Mucosa of descending colon (tissue), 3 donors: ENCODE data around the gene FMOD. TPM values are rescaled to one million over a fixed set of nuclear protein-coding genes. Genes with fewer than 3 reads are reported as not detected.

ENCODE experiments used
- ATAC-seq: fragments of 200-7000 bp; cut with Tn5 transposase; one replicate; pipeline ENCODE4 v1.9.1; 2020; ENCODE audit warnings: mild to moderate bottlenecking, moderate library complexity
- DNase-seq, 3 donors: peaks; one replicate each; pipeline ENCODE4 v3.0.0-alpha.2; 2020
- H3K36me3 ChIP-seq: fragments of 200-600 bp; one replicate; pipeline ENCODE4 v1.8.0; 2021; ENCODE audit warnings: low read depth, mild to moderate bottlenecking
- H3K4me1 ChIP-seq: fragments of 200-600 bp; one replicate; pipeline ENCODE4 v1.8.0; 2021; ENCODE audit warnings: low read depth, mild to moderate bottlenecking
- H3K4me3 ChIP-seq: fragments of 200-600 bp; one replicate; pipeline ENCODE4 v1.8.0; 2021; ENCODE audit warnings: mild to moderate bottlenecking
- H3K9me3 ChIP-seq: fragments of 200-600 bp; one replicate; pipeline ENCODE4 v1.8.0; 2021; ENCODE audit warnings: mild to moderate bottlenecking
- intact Hi-C, 2 donors: fragments of 100-400 bp; cut with DNase I in 1 of 2; cut with micrococcal nuclease in 1 of 2; formaldehyde crosslinking; loops; one replicate each; pipeline versions ENCODE4 v1.11.0 to v1.11.1; 2022; cut with DNase I, micrococcal nuclease
- total RNA-seq, 3 donors: library from RNA; stranded (reverse); fragmentation: NEBNext Ultra II Directional in 2 of 3; extraction: Animal tissue kit (Norgen Biotek cat#: 25700) in 2 of 3; gene quantifications; one replicate each; pipeline versions ENCODE4 v1.2.1 to v1.2.4, GENCODE V29; 2021 to 2023
- TF ChIP-seq, protein P1 (sequence below): fragments of 200-600 bp; IDR thresholded peaks from one replicate; pipeline ENCODE4 v1.8.0; 2022; ENCODE audit warnings: antibody characterized with exemption, mild to moderate bottlenecking
- donor health status: DM: no; HTN: no; CAD: no; lungs with moderate emphysema.
- donor health status: DM: no; HTN: no; CAD: no.
- donor health status: DM: no; HTN: yes; CAD: no.

Gene FMOD
- total RNA-seq, 3 donors from 2014 or later = 26.6 to 45.7 (median 33.3) TPM

DNA sequence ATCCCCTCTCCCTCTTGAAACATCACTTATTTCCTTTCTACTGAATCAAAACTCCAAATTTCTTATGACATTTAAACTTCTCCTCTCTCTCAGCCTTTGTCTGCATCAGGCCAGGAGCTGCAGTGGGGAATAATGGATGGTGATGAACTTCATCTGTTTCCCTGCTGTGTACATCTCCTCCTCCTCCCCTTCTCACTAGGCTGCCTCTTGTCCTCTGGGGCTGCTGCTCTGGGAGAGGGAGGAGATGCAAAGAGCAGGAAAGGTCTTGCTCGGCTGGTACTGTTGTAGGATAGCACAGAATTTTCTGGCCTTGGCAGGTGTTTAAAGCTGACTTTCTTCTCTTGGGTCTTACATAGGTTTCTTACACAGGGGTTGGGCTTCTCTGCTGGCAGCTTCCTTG lies 31.1 kb upstream of the FMOD start:
- Histone ChIP-seq H3K36me3 (no peaks in the 10 kb centered on the region), H3K4me3 (no peak overlapping the region), H3K9me3 (no peaks in the 10 kb centered on the region), H3K4me1 (peaks cover 2% of the 10 kb centered on the region)
- DNase-seq (no peak), ATAC-seq (no peak)
- intact Hi-C loops = no loop called here
- TF ChIP-seq, protein P1, sequence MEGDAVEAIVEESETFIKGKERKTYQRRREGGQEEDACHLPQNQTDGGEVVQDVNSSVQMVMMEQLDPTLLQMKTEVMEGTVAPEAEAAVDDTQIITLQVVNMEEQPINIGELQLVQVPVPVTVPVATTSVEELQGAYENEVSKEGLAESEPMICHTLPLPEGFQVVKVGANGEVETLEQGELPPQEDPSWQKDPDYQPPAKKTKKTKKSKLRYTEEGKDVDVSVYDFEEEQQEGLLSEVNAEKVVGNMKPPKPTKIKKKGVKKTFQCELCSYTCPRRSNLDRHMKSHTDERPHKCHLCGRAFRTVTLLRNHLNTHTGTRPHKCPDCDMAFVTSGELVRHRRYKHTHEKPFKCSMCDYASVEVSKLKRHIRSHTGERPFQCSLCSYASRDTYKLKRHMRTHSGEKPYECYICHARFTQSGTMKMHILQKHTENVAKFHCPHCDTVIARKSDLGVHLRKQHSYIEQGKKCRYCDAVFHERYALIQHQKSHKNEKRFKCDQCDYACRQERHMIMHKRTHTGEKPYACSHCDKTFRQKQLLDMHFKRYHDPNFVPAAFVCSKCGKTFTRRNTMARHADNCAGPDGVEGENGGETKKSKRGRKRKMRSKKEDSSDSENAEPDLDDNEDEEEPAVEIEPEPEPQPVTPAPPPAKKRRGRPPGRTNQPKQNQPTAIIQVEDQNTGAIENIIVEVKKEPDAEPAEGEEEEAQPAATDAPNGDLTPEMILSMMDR = no peak

DNA sequence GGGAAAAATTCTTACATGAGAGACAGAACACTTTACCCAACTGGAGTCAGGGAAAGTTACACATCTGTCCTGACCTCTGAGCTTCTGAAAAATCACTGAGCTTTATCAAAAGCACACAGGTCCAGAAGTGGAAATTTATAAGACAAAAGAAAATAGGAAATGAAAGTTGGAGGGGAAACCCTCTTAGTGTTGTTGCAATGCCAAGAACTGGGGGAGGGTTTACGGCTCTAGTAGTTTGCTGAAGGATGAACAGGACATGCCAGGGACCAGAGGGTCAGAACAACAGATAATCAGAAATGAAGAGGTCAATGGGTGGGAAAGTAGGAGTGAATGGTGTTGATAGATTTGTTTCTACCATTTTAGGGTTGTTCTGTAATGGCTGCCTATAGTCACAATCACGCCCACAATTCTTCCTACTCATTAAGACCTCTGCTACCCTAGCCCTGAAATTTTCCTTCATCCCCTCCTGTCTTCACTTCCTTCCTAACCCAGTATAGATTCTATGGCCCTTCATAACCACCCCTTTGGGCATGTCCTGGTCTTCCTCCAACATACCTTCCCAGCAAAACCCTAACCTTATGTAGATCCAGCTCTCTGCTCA lies 30.3 kb upstream of the FMOD start:
- H3K36me3 ChIP-seq = no peaks in the 10 kb centered on the region
- DNase-seq (no peak), ATAC-seq (peak; percentile 34)
- intact Hi-C loops = no loop called here
- H3K9me3 ChIP-seq = no peaks in the 10 kb centered on the region
- TF ChIP-seq, protein P1 = no peak
- H3K4me1 ChIP-seq = peaks cover 2% of the 10 kb centered on the region
- H3K4me3 ChIP-seq = no peak overlapping the region

DNA sequence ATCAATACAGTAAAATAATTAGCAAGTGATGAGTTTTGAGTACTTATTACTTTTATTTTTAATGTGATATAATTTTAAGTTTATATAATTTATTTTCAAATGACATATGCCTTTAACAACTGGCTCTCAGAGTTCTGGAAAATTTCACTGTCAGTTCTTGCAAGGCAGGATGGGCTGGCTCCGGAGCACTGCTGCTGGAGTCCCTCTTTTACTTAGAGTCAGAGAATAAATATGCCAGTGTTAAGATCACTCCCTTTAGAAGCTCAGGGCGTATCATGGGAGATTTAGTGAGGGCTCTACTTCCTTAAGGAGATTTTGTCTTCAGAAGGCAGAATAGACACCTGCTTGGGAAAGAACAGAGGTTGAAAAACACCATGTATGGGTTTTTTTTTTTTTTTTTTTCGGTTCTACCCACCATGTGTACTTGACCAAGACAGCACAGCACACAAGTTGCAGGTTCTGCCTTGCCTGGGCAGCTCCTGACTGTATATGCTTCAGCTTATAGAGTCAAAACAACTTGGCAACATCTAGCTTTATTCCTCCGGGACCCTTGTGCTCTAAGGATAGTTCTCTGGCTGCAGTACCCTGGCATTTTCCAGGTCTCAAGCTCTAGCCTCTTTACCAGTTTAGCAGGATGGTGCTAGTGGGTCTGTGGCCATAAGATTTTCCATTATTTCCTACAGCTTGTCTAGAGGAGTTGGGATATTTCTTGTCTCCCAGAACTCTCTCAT lies 29.7 kb upstream of the FMOD start:
- TF ChIP-seq, protein P1 = no peak
- ATAC-seq (peak; percentile 18), DNase-seq (no peak)

DNA sequence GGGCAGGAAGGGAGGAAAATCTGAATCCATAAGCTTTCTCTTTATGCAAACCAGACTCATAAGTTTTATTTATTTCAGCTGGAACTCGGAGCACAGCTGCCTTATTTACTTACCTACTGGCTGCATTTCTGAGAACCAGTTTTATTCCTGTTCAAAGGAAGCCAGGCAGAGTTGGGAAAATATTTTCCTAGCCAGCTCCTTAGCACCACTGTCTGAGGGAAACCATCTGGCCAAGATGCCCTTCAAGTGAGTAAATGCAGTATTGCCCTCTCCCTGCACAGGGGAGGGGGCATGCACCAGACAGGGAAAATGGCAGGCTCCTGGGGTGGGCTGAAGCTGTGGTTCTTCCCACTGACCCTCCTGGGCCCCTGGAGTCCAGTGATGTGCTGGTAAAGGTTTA lies 28.9 kb upstream of the FMOD start:
- intact Hi-C loops = no loop called here
- Histone ChIP-seq H3K4me3 (no peak overlapping the region), H3K9me3 (no peaks in the 10 kb centered on the region), H3K4me1 (peaks cover 2% of the 10 kb centered on the region), H3K36me3 (no peaks in the 10 kb centered on the region)
- DNase-seq = no peak
- TF ChIP-seq, protein P1 = no peak
- ATAC-seq = no peak

More for the DNA sequence above, 29.7 kb upstream of the FMOD start:
- Histone ChIP-seq H3K9me3 (no peaks in the 10 kb centered on the region), H3K4me1 (peaks cover 2% of the 10 kb centered on the region), H3K4me3 (no peak overlapping the region), H3K36me3 (no peaks in the 10 kb centered on the region)
- intact Hi-C loops = no loop called here

DNA sequence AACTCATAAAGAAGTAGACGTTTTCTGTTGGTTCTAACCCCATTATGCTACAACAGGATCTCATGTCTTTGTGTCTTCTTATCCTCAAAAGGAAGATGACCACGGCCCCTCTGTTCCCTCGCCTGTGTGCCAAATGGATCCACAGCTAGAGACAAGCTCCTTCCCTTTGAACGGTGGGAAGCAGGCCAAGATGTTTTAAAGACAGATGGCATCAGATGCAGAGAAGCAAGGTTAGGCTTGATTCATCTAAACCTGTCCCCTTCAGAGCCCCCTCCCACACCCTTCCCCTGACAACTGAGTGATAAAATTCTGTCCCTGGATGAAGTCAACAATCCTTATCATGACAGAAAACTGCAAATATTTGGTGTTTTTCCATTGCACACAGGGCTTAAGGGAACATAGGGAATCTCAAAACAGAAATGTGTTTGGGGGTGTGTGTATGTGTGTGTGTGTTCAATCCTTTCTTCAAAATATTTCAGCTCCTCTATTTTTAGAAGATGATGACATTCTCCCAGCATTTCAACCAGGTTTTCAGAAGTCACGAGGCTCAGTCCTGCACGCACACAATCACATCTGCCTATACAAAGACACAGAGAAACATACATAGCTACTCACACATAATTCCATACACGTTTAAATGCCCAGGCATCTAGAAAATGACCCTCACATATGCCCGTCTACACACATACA lies 27.8 kb upstream of the FMOD start:
- DNase-seq (no peak), ATAC-seq (no peak)
- Histone ChIP-seq H3K4me3 (no peak overlapping the region), H3K4me1 (peaks cover 2% of the 10 kb centered on the region), H3K36me3 (no peaks in the 10 kb centered on the region), H3K9me3 (no peaks in the 10 kb centered on the region)
- TF ChIP-seq, protein P1 = no peak
- intact Hi-C loops = no loop called here
